Tibial nerve (tissue), 3 donors: ENCODE data around the gene HNRNPD.

Experiments used
- POLR2A ChIP-seq, 2 donors: fragments of 450-650 bp; IDR thresholded peaks; one replicate each; pipeline ENCODE4 v1.6.1; 2017; ENCODE audit warnings: antibody characterized with exemption in 2 of 2, mild to moderate bottlenecking in 2 of 2, moderate library complexity in 2 of 2
- TF ChIP-seq, protein P1 (sequence below), 5 experiments: fragments of 200-600 bp in 3 of 5; fragments of 450-650 bp in 2 of 5; sonication (generic) in 3 of 5; IDR thresholded peaks; one replicate each; pipeline ENCODE4 v1.5.1; 2016 to 2019; ENCODE audit warnings: antibody characterized with exemption in 5 of 5, mild to moderate bottlenecking in 3 of 5, moderate library complexity in 2 of 5

DNA sequence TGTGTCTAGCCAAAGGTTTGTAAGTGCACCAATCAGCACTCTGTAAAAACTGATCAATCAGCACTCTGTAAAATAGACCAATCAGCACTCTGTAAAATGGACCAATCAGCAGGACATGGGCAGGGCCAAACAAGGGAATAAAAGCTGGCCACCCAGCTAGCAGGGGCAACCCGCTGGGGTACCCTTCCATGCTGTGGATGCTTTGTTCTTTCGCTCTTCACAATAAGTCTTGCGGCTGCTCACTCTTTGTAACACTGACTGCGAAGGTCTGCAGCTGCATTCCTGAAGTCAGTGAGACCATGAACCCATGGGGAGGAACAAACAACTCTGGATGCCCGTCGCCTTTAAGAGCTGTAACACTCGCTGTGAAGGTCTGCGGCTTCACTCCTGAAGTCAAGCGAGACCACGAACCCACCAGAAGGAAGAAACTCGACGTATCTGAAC, 42.2 kb upstream of the HNRNPD start:
- TF ChIP-seq, protein P1, sequence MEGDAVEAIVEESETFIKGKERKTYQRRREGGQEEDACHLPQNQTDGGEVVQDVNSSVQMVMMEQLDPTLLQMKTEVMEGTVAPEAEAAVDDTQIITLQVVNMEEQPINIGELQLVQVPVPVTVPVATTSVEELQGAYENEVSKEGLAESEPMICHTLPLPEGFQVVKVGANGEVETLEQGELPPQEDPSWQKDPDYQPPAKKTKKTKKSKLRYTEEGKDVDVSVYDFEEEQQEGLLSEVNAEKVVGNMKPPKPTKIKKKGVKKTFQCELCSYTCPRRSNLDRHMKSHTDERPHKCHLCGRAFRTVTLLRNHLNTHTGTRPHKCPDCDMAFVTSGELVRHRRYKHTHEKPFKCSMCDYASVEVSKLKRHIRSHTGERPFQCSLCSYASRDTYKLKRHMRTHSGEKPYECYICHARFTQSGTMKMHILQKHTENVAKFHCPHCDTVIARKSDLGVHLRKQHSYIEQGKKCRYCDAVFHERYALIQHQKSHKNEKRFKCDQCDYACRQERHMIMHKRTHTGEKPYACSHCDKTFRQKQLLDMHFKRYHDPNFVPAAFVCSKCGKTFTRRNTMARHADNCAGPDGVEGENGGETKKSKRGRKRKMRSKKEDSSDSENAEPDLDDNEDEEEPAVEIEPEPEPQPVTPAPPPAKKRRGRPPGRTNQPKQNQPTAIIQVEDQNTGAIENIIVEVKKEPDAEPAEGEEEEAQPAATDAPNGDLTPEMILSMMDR (IDR thresholded peaks at IDR 0.05) = no peak
- TF ChIP-seq POLR2A (IDR thresholded peaks at IDR 0.05) = no peak
